HG03280 (cell line): ENCODE results near the gene SLC48A1.
"Not testable (repeated sequence)": the region's sequence is repeated elsewhere in the genome, so short reads cannot be mapped to it uniquely, and the experiment has no call there.

Experiments used
- ATAC-seq: cut with Tn5 transposase; IDR thresholded peaks from one replicate; pipeline ENCODE4 v1.9.1; 2021; ENCODE audit warnings: mild to moderate bottlenecking, moderate library complexity; ENCODE audit not compliant: unreplicated experiment

Gene SLC48A1

DNA sequence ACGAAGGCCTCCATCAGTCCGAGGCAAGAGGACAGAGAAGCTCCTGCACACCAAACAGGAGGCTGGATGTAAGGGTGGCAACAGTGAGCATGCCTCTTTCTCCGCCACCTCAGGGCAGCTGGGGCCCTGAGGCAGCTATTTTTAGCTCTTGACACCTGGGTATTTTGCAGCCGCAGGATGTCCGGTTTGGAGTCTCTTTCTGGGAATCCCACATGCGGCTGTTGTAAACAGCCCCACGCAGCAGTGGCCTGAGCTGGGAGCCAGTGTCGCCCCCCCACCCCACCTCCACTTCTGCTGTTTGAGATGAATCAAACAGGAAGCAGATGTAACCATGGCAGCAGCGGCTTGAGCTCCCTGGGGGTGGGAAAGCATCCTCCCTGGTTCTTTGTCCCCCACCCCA, 35.0 kb downstream of the SLC48A1 start:
- ATAC-seq, result no peak

DNA sequence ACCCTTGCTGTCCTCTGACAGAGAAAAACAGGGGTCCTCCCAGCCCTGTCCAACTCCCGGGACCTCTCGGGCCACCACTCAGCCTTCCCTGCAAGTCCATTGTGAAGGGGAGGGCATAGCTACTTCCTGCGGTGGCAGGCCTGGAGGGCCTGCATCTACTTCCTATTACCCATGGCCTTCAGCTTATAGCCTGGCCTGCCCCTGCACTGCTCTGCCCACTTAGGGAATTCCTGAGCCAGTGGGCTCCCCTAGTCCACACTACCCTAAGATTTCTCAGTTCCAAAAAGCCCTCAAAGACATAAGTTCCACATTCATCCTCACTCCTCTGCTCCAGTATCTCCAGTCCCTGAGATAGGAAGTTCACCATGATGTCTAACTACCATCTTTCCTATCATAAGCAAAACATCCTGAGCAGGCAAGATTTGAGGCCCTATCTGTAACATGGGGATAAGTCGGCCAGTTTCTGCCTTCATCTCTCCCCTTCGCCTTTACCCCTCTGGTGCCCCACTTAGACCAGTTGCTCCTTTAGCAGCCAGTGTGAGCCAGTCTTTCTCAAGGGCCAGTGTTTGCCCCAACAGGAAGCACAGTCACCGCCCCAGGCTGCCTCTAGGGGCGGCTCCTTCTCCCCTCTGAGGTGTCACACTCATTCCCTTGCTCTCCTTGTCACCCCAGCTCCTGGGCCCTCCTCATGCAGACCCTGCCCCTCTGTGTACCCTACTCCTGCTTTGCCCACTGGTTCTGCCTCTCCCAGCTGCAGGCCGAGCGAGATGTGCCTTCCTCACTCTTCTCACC, 35.7 kb downstream of the SLC48A1 start:
- ATAC-seq, result no peak

DNA sequence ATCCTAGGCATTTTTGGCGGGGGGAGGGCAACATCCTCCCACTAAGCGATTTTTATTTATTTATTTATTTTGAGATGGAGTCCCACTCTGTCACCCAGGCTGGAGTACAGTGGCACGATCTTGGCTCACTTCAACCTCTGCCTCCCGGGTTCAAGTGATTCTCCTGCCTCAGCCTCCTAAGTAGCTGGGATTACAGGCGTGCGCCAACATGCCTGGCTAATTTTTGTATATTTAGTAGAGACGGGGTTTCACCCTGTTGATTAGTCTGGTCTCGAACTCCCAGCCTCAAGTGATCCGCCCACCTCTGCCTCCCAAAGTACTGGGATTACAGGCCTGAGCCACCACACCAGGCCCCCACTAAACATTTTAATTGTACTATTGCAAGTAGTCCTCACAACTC, 36.5 kb downstream of the SLC48A1 start:
- ATAC-seq, result not testable (repeated sequence)

DNA sequence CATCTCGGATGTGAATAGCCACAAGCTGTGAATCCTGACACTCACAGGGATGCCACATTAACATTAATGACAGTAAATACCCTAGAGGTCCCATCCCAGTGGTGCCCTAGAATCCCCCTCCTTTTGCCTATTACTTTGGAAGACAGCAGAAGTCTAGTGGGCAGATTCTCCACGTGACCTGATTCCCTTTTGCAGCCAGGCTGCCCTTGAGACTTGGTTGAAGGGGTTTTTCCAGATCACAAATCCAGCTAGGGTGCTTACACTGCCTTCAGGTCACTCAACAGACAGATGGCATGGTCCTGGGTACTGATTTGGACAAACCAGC, 38.0 kb downstream of the SLC48A1 start:
- no peak for ATAC-seq

DNA sequence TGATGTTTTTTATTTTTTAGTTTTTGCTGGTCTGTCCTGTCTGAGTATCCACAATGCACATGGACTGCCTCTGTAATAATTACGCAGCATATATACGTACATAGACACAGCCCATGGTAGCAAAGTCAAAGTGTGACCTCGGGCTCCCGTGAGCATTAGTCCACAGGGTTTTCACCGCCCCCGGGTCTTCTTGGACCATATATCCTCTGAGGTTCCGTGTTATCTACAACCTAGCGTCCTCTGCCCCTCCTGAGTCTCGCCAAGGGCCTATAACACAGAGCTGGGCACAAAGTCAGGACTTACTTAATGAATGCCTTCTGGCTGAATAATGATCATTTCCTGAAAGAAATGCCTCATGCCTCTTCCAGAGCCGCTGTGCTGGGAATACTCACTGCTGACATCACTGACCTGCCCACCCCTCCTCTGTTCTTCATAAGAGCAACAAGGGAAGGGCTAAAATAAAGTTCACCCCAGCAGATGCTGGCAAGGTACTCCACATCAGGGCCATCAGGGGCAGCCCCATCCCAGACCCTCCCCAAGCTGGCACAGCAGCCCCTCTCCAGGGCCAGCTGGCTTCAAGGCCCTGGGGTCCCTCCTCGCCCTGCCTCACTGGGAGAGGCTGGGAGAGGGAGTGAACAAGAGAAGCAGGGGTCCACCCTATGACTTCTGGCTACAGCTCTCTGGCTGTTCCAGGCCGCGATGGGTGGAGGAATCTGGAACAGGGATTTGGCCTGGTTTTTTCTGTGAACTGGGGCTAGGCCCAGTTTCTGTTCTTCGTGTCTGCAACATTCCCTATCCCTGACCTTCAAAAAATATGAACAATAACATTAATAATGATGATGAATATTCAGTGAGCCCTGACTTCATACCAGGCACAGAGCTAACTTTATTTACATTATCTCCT, 38.8 kb downstream of the SLC48A1 start:
- no peak for ATAC-seq

DNA sequence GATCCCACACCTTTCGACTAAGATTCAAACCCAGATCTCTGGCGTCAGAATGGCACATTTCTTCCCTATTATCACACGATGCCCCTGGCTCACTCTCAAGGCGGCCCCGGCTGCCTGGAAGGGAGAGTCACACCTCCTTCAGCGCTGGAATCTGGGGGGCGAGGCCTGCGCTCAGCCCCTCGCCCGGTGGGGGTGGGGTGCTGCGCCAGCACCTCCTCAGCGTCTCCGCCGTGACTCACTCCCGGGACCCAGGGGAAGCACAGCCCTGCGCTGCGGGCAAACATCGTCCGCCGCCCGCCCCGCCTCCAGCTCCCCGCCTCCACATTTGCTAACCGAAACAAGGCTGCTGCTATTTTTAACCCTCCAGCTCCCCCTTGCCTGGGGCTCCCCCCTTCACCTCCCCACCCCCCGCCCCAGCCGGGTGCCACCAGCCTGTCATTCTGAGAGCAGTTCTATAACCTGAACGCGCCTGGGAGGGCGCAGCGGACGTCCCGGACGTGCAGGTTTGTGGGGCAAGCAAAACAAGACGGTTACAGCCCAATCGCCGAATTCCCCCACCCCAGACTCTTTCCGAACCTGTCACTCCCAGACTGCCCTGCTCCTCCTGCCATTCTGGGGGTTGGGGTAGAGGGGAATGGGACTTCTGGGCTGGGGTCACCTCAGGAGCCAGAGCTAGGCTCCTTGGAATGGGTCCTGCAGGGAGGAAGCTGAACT, 39.9 kb downstream of the SLC48A1 start:
- peak; percentile 72 for ATAC-seq

DNA sequence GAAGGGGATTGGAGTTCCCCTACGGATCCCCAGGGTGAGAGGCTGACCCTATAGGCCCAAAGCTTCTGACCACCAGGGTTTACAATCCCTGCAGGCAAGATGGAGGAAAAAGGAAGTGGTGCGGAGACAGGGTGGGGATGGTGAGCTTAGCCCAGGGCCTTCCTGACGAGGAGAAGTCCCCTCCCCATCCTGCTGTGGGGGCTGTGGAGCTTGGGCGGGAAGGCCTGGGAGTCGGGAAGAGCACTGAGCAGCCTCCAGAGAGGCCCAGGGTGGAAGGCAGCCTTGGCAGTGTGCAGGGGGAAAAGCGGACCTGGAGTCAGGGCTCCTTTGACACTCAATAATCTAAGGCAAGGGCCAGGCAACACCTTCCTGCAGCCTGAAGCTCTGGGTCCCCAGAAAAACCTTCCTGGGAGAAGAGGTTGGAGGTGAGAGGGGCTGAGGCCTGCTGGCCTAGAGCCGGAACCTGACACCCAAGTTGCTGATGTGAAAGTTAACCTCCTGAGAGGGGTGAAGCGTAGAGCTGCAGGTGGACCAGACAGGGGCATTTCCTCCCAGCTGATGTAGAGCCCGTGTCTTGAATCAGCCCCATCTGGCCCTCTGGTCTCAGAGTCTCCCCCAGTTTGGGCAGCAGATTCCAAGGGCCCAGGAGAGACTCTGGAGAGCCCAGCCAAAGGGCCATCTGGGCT, 40.6 kb downstream of the SLC48A1 start:
- ATAC-seq, result peak; percentile 34

DNA sequence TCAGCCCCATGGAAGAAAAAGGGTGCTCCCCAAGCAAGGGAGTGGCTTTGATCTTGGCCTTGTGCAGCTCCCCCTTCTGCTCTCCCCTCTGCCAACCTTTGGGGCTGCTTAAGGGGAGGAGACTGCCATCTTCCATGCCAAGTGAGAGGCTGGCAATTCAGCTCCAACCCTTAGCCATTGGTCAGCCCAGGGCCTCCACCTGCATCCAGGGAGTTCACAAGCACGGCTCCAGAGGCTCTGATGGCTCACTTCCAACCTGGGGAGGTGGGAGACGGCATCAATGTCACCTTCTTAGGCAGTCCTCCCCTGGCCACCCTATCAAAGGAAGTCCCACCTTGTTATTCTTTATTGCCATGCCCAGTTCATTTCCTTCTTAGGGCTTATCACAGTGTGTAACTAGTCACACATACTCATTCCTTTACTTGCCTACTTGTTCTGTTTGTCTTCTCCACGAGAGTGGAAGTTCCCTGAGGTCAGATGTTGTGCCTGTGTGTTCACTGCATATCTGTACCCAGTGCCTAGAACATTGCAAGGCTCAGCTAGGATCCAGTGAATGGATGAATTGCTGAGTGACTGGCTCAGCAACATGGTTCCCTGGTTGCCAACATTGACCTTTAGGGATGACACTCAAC, 41.6 kb downstream of the SLC48A1 start:
- no peak for ATAC-seq

DNA sequence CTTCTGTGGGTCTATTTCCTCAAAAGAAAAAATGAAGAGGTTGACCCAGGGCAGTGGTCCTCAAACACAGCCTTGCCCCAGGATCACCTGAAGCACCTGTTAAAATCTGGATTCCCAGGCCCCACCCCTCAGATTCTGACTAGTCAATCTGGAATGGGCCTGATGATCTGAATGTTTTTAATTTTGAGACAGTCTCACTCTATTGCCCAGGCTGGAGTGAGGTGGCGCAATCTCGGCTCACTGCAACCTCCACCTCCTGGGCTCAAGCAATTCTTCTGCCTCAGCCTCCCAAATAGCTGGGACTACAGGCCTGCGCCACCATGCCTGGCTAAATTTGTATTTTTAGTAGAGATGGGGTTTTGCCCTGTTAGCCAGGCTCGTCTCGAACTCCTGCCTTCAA, 42.4 kb downstream of the SLC48A1 start:
- ATAC-seq, result not testable (repeated sequence)

DNA sequence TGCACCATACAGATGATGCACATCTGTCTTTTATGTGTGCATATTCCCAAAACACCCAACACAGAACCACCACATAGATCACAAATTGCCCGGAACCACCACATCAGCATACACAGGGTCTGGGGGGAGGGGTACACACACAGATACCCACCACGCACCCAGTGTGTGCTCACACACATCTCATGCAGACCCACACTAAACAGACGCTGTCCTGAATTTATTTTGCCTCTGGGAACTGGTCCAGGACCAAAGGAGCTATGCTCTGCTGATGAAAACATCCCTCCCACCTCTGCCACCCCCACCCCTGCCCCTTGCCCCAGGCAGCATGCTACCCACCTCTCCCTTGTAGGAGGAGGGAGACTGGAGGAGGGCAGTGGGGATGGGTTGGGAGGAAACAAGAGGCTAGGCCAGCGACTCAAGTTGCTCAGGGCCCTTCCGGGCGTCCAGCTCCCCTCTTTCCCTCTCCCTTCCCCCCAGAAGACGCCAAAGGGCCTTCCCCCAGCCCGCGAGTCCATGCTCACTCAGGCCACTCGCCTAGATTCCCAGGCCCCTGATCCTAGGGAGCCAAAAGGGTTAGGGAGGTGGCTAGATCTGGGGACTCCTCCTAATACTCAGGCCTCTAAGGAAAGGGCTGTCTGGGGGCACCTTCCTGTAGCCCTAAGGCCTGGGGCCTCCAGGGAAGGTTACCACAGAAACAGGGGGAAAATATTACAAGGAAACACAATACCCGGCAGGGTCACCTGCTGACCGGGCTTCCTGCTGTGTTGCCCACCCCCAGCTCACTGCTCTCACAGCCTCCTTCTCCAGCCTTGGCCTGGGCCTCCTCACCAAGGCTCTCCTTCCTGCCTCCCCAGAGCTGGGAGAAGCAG, 43.6 kb downstream of the SLC48A1 start:
- no peak for ATAC-seq

DNA sequence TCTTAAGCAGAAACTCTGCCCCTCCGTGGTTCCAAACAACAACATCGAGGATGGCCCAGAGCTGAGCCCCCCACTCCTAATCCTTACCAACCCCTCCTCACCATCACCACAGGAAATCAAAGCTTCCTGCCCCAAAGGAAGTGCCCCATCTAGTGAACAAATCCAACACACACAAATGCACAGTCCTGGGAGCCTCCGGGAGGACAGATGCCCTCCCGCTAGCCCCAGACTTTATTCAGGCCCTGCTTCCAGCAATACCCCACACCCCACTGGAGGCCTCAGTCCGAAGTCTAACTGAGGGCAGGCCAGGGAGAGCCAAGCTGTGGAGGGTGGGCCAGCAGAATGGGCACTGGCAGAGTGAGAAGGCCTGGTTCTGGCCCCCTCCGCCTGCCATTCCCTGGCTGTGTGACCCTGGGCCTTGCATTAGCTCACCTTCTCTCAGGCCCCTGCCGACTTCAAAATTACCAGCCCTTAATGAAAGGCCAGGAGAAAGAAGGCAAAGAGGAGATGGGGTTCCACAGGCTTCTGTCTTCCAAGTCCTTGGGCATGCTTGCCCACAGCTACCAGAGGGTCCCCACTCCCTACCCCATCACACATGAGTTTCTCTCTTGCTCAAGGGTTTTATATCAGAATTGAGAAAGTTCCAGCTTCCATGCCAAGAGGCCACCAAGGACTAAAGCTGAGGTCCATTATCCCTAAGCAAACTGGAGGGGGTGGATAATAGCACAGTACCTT, 44.4 kb downstream of the SLC48A1 start:
- no peak for ATAC-seq

DNA sequence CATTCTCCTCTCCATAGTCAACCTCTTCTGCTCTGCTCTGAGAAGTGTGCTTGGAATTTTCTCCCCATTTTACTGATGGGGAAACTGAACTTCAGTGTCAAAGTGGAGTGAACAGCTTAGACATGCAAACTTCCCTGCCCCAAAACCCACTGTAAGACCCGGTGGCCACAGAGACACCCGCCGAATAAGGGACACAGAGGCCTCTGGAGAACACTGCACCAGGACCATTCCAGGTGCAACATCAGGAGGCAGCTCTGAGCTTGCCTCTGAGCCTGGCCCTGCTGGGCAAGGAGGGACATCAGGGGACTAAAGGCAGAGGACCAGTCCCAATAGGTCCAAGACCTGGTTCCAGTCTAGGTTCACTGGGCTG, 45.0 kb downstream of the SLC48A1 start:
- ATAC-seq, result no peak

DNA sequence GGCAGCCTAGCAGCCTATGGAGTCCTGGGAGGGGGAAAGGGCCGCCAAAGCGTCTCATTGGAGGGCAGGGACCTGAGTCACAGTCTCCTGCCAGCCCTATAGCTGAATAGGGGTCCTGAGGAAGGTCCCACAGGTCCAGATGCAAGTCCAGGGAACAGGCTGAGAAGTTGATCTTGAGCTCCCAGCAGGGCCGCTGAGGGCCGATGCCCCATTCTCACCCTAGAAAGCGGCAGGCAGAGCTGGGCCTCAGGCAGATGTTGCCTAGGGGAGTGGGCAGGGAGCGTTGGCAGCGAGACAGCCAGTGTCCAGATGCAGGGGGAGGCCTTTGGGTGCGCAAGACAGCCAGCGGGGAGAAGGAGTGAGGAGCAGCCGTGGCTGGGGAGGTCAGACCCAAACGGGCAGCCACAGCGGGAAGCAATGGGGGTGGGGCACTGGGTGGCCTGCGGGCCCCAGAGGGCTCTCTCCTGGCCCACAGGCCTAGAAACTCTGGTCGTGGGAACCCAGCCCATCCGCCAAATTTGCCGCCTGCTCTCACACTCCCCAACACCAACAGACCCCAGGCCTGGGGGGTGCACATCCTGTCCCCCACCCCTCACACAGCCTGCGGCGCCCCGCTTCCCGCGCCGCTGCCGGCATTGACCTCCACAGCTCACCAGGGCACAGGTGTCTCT, 45.6 kb downstream of the SLC48A1 start:
- peak; percentile 8 for ATAC-seq

DNA sequence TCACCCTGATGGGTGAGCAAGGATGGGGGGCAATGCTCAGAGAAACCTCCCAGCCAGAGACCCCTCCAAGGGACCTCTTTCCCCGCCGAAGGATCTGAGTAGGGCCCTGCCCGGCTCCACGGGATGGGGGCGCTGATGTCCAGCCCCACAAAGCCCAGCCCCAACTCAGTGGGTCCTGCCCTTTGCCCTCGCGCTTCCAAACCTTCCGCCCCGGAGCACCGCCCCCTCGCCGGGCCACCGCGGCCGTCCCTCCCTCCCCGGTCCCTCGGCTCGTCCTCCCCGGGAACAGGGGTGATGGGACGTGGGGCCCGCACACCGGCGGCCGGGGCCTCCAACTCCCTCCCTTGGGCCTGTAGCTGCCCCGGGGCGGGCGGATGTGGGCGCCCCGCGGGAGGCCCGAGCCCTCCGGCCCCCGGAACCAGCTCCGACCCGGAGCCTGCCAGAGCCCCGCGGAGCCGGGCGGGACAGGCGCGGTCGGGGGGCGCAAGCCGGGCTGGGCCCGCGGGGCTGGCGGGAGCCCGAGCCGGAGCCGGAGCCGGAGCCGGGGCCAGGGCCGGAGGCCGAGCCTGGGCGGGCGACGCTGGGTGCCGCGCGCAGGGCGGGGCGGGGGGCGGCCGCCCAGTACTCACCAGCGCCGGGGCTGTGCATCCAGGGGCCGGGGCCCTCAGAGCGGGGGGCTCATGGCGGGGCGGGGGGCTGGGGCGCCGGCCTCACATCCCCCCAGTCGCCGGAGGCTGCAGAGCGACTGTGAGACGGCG, 46.3 kb downstream of the SLC48A1 start:
- ATAC-seq, result peak; percentile 34

DNA sequence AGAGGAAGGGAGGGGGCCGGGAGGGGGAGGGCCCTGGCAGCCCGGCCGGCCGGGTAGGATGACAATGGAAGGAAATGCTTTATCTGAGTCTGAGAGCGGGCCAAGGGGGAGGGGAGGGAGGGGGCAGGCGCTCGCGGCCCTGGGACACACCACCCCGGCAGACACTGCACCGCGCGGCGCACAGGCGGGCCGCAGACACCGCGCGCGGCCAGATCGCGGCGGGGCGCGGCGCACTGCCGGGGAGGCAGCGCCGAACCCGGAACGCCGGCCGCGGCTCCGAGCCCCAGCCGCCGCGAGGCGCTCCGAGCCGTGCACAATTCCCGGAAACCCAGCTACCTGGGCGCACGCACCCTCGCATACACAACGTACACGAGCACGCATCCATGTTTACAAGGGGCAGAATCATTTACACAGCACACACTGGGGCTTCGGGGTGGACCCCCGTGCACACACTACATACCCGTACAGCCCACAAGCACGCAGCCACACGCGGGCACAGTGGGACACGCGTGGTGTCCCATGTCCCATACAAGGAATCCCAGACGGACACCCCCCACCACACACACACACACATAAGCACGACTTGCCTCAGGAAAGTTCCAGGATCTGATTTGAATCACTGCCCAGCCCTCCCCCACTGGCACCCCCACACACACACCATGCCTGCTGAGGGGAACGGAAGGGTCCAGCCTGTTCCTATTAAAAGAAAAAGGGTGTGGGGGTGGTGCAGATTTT, 47.0 kb downstream of the SLC48A1 start, which contains the start of gene HDAC7:
TSS of gene HDAC7 (minus strand) at position 8 of the 735 bp plus-strand sequence. CDS start 118 bp downstream, outside the sequence.
- ATAC-seq, result peak; percentile 47

DNA sequence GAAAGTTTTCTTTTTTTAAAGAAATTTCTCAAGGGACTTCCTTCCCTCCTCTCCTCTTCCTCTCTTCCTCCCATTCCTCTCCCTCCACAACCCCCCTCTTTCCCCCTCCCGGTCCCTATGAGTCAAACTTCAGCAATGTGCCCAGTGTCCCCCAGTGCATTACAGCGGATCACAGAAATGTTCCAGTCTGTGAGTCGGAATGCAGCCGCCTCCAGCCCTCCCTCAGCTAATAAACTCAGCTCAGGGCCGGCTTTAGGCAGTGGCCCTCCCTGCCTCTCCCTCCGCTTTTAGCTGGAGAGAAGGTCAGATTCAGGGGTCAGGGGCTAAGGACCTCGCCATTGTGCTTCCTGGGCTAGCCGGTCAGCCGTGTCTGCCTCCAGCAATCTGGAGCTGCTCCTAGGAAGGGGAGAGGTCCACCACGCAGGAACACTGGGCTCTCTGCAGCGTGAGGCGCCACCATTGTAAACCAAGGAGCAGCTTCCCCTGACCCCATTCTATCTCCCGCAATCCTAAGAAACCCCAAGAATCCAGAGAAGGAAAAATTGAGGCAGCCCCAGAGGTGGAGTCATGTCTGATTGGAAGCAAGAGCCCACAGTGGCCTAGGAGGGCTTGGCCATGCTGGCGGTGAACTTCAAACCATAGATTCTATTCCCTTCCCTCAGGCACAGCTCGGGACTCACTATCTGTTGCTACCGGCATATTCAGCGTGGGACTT, 47.8 kb downstream of the SLC48A1 start:
- ATAC-seq, result no peak
